ENCODE measurements around the gene TMEM80. TPM values are rescaled to one million over a fixed set of nuclear protein-coding genes. Genes with fewer than 3 reads are reported as not detected.

Gene TMEM80
- total RNA-seq, 1 donor from 2014 or later, result 12.8 TPM

DNA sequence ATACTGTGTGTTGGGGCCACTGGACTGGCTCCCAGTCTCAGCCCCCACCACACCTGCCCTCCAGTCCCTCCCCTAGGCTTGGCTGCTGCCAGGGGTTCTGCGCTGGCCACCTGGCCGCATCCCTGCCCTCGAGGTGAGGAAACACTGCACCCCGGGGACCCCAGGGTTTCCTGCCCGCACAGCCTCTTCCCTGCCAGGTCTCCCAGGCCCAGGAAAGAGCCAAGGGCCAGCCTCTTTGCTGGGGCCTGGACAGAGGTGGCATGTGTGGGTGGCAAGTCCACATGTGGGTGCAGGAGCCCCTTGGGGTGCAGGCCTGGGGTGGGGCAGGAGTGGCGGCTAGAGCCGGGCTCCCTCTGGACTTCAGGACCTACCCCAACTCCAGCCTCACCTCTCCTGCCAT lies 12.9 kb downstream of the TMEM80 start:
- H3K27me3 ChIP-seq, result no peaks in the 10 kb centered on the region
- no peaks in the 10 kb centered on the region for H3K36me3 ChIP-seq
- intact Hi-C loops (cut with DNase I), result no loop called here
- DNase-seq (ENCODE audit: extremely low spot score in 2 of 2), result no peak
- peaks cover 41% of the 10 kb centered on the region for H3K4me1 ChIP-seq
- TF ChIP-seq, protein P1, sequence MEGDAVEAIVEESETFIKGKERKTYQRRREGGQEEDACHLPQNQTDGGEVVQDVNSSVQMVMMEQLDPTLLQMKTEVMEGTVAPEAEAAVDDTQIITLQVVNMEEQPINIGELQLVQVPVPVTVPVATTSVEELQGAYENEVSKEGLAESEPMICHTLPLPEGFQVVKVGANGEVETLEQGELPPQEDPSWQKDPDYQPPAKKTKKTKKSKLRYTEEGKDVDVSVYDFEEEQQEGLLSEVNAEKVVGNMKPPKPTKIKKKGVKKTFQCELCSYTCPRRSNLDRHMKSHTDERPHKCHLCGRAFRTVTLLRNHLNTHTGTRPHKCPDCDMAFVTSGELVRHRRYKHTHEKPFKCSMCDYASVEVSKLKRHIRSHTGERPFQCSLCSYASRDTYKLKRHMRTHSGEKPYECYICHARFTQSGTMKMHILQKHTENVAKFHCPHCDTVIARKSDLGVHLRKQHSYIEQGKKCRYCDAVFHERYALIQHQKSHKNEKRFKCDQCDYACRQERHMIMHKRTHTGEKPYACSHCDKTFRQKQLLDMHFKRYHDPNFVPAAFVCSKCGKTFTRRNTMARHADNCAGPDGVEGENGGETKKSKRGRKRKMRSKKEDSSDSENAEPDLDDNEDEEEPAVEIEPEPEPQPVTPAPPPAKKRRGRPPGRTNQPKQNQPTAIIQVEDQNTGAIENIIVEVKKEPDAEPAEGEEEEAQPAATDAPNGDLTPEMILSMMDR (IDR thresholded peaks at IDR 0.05), result no peak
- TF ChIP-seq POLR2AphosphoS5 (IDR thresholded peaks at IDR 0.05; ENCODE audit: insufficient read depth in 1 of 2, low read depth in 1 of 2), result no peak
- TF ChIP-seq POLR2A (IDR thresholded peaks at IDR 0.05), result no peak
- no peak overlapping the region for H3K4me3 ChIP-seq
- H3K9me3 ChIP-seq, result no peaks in the 10 kb centered on the region
- peak overlapping the region; percentile 92 for H3K27ac ChIP-seq

DNA sequence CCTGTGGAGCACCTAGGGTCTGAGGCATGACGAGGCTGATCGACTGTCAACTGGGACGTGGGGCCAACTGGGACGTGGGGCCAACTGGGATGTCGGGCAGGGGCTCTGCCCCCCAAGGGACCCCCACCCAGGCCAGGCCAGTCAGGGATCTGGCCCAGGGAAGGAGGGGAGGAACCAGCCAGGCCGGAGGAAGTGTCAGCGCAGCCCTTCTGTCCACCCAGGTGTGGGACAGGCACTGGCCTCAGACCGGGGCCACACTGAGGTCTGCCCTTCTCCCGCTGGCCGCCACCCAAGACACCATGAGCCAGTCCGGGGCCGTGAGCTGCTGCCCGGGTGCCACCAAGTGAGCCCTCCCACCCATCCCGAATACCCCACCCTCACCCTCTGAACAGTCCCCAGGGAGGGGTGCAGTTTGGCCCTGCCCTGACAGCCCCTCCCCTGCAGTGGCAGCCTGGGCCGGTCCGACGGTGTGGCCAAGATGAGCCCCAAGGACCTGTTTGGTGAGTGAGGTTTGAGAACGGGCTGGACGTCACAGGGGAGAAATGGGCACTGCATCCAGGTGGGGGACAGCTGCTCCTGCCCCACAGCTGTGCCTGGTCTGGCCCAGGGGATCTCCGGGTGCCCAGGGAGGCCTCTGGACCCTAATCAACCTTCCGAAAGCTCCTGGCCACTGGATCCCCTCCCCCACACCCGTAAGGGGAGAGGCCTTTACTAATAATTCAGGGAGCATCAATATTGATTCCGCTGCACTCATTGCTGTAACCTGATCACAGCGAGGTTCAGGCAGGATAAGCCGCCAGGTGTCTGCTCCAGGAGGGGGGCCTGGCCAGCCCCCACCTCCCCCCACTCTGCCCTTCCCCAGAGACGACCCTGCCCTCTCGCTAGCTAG lies 13.7 kb downstream of the TMEM80 start:
- TF ChIP-seq POLR2A (IDR thresholded peaks at IDR 0.05) (no peak), POLR2AphosphoS5 (IDR thresholded peaks at IDR 0.05; ENCODE audit: insufficient read depth in 1 of 2, low read depth in 1 of 2) (no peak)
- TF ChIP-seq, protein P1 (IDR thresholded peaks at IDR 0.05), result no peak
- Histone ChIP-seq H3K27ac (peak overlapping the region; percentile 74), H3K9me3 (no peaks in the 10 kb centered on the region), H3K4me3 (no peak overlapping the region), H3K4me1 (peaks cover 40% of the 10 kb centered on the region), H3K36me3 (no peaks in the 10 kb centered on the region), H3K27me3 (no peaks in the 10 kb centered on the region)
- DNase-seq (ENCODE audit: extremely low spot score in 2 of 2), result no peak
- intact Hi-C loops (cut with DNase I), result no loop called here

- Histone ChIP-seq H3K9me3 (no peaks in the 10 kb centered on the region), H3K4me1 (peaks cover 10% of the 10 kb centered on the region), H3K27ac (no peak overlapping the region), H3K4me3 (no peak overlapping the region), H3K27me3 (no peaks in the 10 kb centered on the region), H3K36me3 (no peaks in the 10 kb centered on the region)
- no peak for TF ChIP-seq POLR2AphosphoS5 (IDR thresholded peaks at IDR 0.05; ENCODE audit: insufficient read depth in 1 of 2, low read depth in 1 of 2)
- TF ChIP-seq POLR2A (IDR thresholded peaks at IDR 0.05), result no peak
- TF ChIP-seq, protein P1 (IDR thresholded peaks at IDR 0.05), result no peak
- no peak for DNase-seq (ENCODE audit: extremely low spot score in 2 of 2)
- intact Hi-C loops (cut with DNase I), result no loop called here
Observed at GRCh38 chr11:714436-714835, 18.8 kb downstream of the TMEM80 start.

- H3K4me1 ChIP-seq, result peaks cover 12% of the 10 kb centered on the region
- H3K27ac ChIP-seq, result no peak overlapping the region
- no peak for DNase-seq (ENCODE audit: extremely low spot score in 2 of 2)
- intact Hi-C loops (cut with DNase I), result loop anchor here (10.0 kb wide), 1 partner anchor 165 kb away; no protein-coding TSS in a partner anchor
- no peak overlapping the region for H3K4me3 ChIP-seq
- H3K9me3 ChIP-seq, result no peaks in the 10 kb centered on the region
- H3K36me3 ChIP-seq, result peaks cover 0 to 12% of the 10 kb centered on the region in 2 donors
- H3K27me3 ChIP-seq, result no peaks in the 10 kb centered on the region
- TF ChIP-seq POLR2AphosphoS5 (IDR thresholded peaks at IDR 0.05; ENCODE audit: insufficient read depth in 1 of 2, low read depth in 1 of 2) (no peak), POLR2A (IDR thresholded peaks at IDR 0.05) (no peak)
- TF ChIP-seq, protein P1 (IDR thresholded peaks at IDR 0.05), result no peak
Observed at GRCh38 chr11:719214-720016, 23.8 kb downstream of the TMEM80 start.

All from vagina (tissue), 2 donors.